ENCODE measurements around the gene ZNF841. TPM values are rescaled to one million over a fixed set of nuclear protein-coding genes. Genes with fewer than 3 reads are reported as not detected.

Gene ZNF841
- total and polyA plus RNA-seq, 2 of the 13 experiments (the other 11 are each of a cell fraction or from before 2014, with no cell fraction given): 6.2 to 14.2 TPM

- TF ChIP-seq MATR3 (CRISPR knock-in tag; IDR thresholded peaks at IDR 0.05) (no peak), MAF1 (CRISPR knock-in tag; IDR thresholded peaks at IDR 0.05; ENCODE audit: borderline replicate concordance) (no peak), ETV5 (CRISPR knock-in tag; IDR thresholded peaks at IDR 0.05; ENCODE audit: borderline replicate concordance) (no peak), ZBTB26 (CRISPR knock-in tag; IDR thresholded peaks at IDR 0.05; ENCODE audit: borderline replicate concordance) (no peak), ZNF646 (CRISPR knock-in tag; IDR thresholded peaks at IDR 0.05) (no peak), ZNF687 (CRISPR knock-in tag; IDR thresholded peaks at IDR 0.05) (peak; percentile 50; the same call in 1 of the 2 replicates), ZNF383 (CRISPR knock-in tag; IDR thresholded peaks at IDR 0.05; ENCODE audit: borderline replicate concordance) (no peak), ZNF274 (CRISPR knock-in tag; IDR thresholded peaks at IDR 0.05) (0 out of 2 replicates have a peak, but pooled peaks have one; percentile 1), RFX5 (IDR thresholded peaks at IDR 0.05; ENCODE audit: low read depth, low read length) (no peak), ASH2L (IDR thresholded peaks at IDR 0.05; ENCODE audit: insufficient read length, low read depth, low read length) (peak; percentile 4), PAXIP1 (CRISPR knock-in tag; conservative IDR thresholded peaks at IDR 0.05) (no peak), ZNF3 (CRISPR knock-in tag; IDR thresholded peaks at IDR 0.05) (no peak)
These were observed 42.9 kb upstream of the ZNF841 start (continued) for GRCh38 chr19:52138278-52138982.

Data from HepG2 (cell line).